Keratinocyte (primary cell): Measurements from ENCODE around the gene SYNDIG1. TPM values are rescaled to one million over a fixed set of nuclear protein-coding genes. Genes with fewer than 3 reads are reported as not detected.

ENCODE experiments used
- DNase-seq: peaks from one replicate; pipeline ENCODE4 v3.0.0-alpha.2; 2011; ENCODE audit warnings: low read depth, missing footprints, low spot score
- FAIRE-seq: peaks from 2 replicates; lab custom pipeline; 2011; peaks lifted over from hg19 to GRCh38; lab: Jason Lieb, UNC
- H2AFZ ChIP-seq: 2 replicates; pipeline ENCODE4 v1.6.0; 2012; ENCODE audit warnings: low read length, control low read depth, inconsistent platforms; ENCODE audit not compliant: control insufficient read depth
- H3K27ac ChIP-seq: 2 replicates; pipeline ENCODE4 v1.5.1; 2011; ENCODE audit warnings: low read length; ENCODE audit not compliant: control insufficient read depth, insufficient read depth
- H3K27me3 ChIP-seq: 3 replicates; pipeline ENCODE4 v1.6.0; 2011; ENCODE audit warnings: low read length; ENCODE audit not compliant: control insufficient read depth, insufficient read depth; ENCODE audit errors: extremely low read depth
- H3K36me3 ChIP-seq, 2 experiments: 2 replicates in 1 of 2; 3 replicates in 1 of 2; pipeline ENCODE4 v1.5.1; 2011; ENCODE audit warnings: low read length in 2 of 2, mild to moderate bottlenecking in 1 of 2; ENCODE audit not compliant: control insufficient read depth in 2 of 2, insufficient read depth in 2 of 2; ENCODE audit errors: extremely low read depth in 1 of 2
- H3K4me1 ChIP-seq: 3 replicates; pipeline ENCODE4 v1.5.1; 2011; ENCODE audit warnings: low read length; ENCODE audit not compliant: control insufficient read depth, insufficient read depth; ENCODE audit errors: extremely low read depth
- H3K4me2 ChIP-seq: 3 replicates; pipeline ENCODE4 v1.6.0; 2011; ENCODE audit warnings: low read depth, low read length; ENCODE audit not compliant: control insufficient read depth, insufficient read depth; ENCODE audit errors: extremely low read depth
- H3K4me3 ChIP-seq, 3 experiments: fragments of 200-600 bp in 1 of 3; sonication (generic) in 1 of 3; 2 replicates in 2 of 3; 3 replicates in 1 of 3; pipeline ENCODE4 v1.5.1; 2011 to 2016; ENCODE audit warnings: low read length in 3 of 3, mild to moderate bottlenecking in 3 of 3, control low read depth in 2 of 3, inconsistent platforms in 1 of 3, low read depth in 1 of 3, mixed read lengths in 1 of 3, mixed run types in 1 of 3, moderate library complexity in 1 of 3; ENCODE audit not compliant: control insufficient read depth in 2 of 3, insufficient read depth in 2 of 3; ENCODE audit errors: extremely low read depth in 1 of 3
- H3K79me2 ChIP-seq: 2 replicates; pipeline ENCODE4 v1.6.0; 2012; ENCODE audit warnings: low read length; ENCODE audit not compliant: control insufficient read depth, insufficient read depth
- H3K9ac ChIP-seq: 3 replicates; pipeline ENCODE4 v1.6.0; 2011; ENCODE audit warnings: low read length; ENCODE audit not compliant: control insufficient read depth, insufficient read depth; ENCODE audit errors: extremely low read depth
- H3K9me1 ChIP-seq: 3 replicates; pipeline ENCODE4 v1.6.0; 2011; ENCODE audit warnings: low read length; ENCODE audit not compliant: control insufficient read depth, insufficient read depth; ENCODE audit errors: extremely low read depth
- H3K9me3 ChIP-seq: 2 replicates; pipeline ENCODE4 v1.5.1; 2012; ENCODE audit warnings: low read depth, low read length; ENCODE audit not compliant: control insufficient read depth
- H4K20me1 ChIP-seq: 3 replicates; pipeline ENCODE4 v1.6.0; 2011; ENCODE audit warnings: low read length; ENCODE audit not compliant: control insufficient read depth, insufficient read depth; ENCODE audit errors: extremely low read depth
- CTCF ChIP-seq, 3 experiments: IDR thresholded peaks in 1 of 3; conservative IDR thresholded peaks in 1 of 3; optimal IDR thresholded peaks in 1 of 3; 2 replicates in 2 of 3; 3 replicates in 1 of 3; pipeline versions ENCODE3 to v1.5.1; 2011; ENCODE audit warnings: low read length in 3 of 3, mild to moderate bottlenecking in 3 of 3, moderate library complexity in 2 of 3, control low read depth in 1 of 3, inconsistent platforms in 1 of 3; ENCODE audit not compliant: insufficient read depth in 2 of 3; ENCODE audit errors: extremely low read depth in 1 of 3
- EZH2 ChIP-seq: IDR thresholded peaks from one replicate; pipeline ENCODE4 v1.6.1; 2012; ENCODE audit warnings: inconsistent platforms, mild to moderate bottlenecking, low read length, moderate library complexity
- dilution Hi-C: fragments of 300-500 bp; cut with MboI; formaldehyde crosslinking; loops from one replicate; pipeline ENCODE4 v1.7.0; 2020; ENCODE audit warnings: low sequenced_read_pairs; ENCODE audit not compliant: extremely low pct_ligation_motif_present
- polyA plus RNA-seq, 5 experiments: library from polyadenylated mRNA; depleted of rRNA in 3 of 5; stranded (reverse) in 3 of 5; stranded (forward) in 1 of 5; unstranded in 1 of 5; fragments of >200 nt; gene quantifications; 1 replicate in 1 of 5; 2 replicates in 3 of 5; 3 replicates in 1 of 5; pipeline versions ENCODE4 v1.2.1 to v1.2.3, GENCODE V29; 2011 to 2012; ENCODE audit warnings: missing spikeins in 2 of 5, low read depth in 1 of 5, low replicate concordance in 1 of 5

SYNDIG1 gene
- polyA plus RNA-seq, 1 donor (not counting 4 experiments of a cell fraction or from before 2014, with no cell fraction given) = 0.38 TPM

- Histone ChIP-seq H3K79me2 (no peaks in the 10 kb centered on the region), H4K20me1 (no peaks in the 10 kb centered on the region), H3K4me2 (no peak overlapping the region), H3K36me3 (no peaks in the 10 kb centered on the region), H3K4me3 (no peak overlapping the region), H3K4me1 (no peaks in the 10 kb centered on the region), H3K9me1 (no peaks in the 10 kb centered on the region), H3K27ac (no peak overlapping the region), H3K9ac (no peak overlapping the region), H3K27me3 (no peaks in the 10 kb centered on the region), H3K9me3 (no peaks in the 10 kb centered on the region), H2AFZ (no peak overlapping the region)
- dilution Hi-C loops = no loop called here
- TF ChIP-seq EZH2 = no peak
- no peak for TF ChIP-seq CTCF (optimal IDR thresholded peaks at IDR 0.05 in 1 of 3, IDR thresholded peaks at IDR 0.05 in 1 of 3, conservative IDR thresholded peaks at IDR 0.05 in 1 of 3; ENCODE audit: extremely low read depth in 1 of 3, insufficient read depth in 2 of 3, low read length in 3 of 3)
- no peak for DNase-seq
- FAIRE-seq = no peak
Observed at GRCh38 chr20:24499472-24499871, 30.0 kb downstream of the SYNDIG1 start.

- Histone ChIP-seq H3K27ac (no peak overlapping the region), H3K9me1 (no peaks in the 10 kb centered on the region), H3K4me3 (no peak overlapping the region), H4K20me1 (no peaks in the 10 kb centered on the region), H2AFZ (no peak overlapping the region), H3K9me3 (no peaks in the 10 kb centered on the region), H3K36me3 (no peaks in the 10 kb centered on the region), H3K27me3 (no peaks in the 10 kb centered on the region), H3K9ac (no peak overlapping the region), H3K79me2 (no peaks in the 10 kb centered on the region), H3K4me2 (no peak overlapping the region), H3K4me1 (no peaks in the 10 kb centered on the region)
- TF ChIP-seq CTCF (optimal IDR thresholded peaks at IDR 0.05 in 1 of 3, IDR thresholded peaks at IDR 0.05 in 1 of 3, conservative IDR thresholded peaks at IDR 0.05 in 1 of 3; ENCODE audit: extremely low read depth in 1 of 3, insufficient read depth in 2 of 3, low read length in 3 of 3) = no peak
- TF ChIP-seq EZH2 = no peak
- FAIRE-seq (no peak), DNase-seq (no peak)
- dilution Hi-C loops = loop anchor here (5.0 kb wide), 1 partner anchor 70 kb away; no protein-coding TSS in a partner anchor
Observed at GRCh38 chr20:24501764-24502556, 32.5 kb downstream of the SYNDIG1 start.
